Nephron (organoid): ENCODE measurements around the gene TMPRSS11A.

Source experiments
- H3K27ac Mint-ChIP-seq, 3 experiments: 2 replicates each; pipeline ENCODE4 v1.8.0; 2020; ENCODE audit warnings: mixed read lengths in 3 of 3, mild to moderate bottlenecking in 2 of 3, moderate library complexity in 1 of 3
- H3K27me3 Mint-ChIP-seq: 2 replicates; pipeline ENCODE4 v1.8.0; 2021; ENCODE audit warnings: low read depth, mild to moderate bottlenecking, moderate library complexity, mixed read lengths
- H3K36me3 Mint-ChIP-seq: 2 replicates; pipeline ENCODE4 v1.8.0; 2020; ENCODE audit warnings: low read depth, mixed read lengths
- H3K4me1 Mint-ChIP-seq: 2 replicates; pipeline ENCODE4 v1.8.0; 2020; ENCODE audit warnings: mixed read lengths
- H3K4me3 Mint-ChIP-seq, 3 experiments: 2 replicates each; pipeline ENCODE4 v1.8.0; 2020; ENCODE audit warnings: mild to moderate bottlenecking in 3 of 3, mixed read lengths in 3 of 3, moderate library complexity in 2 of 3
- H3K9me3 Mint-ChIP-seq: 2 replicates; pipeline ENCODE4 v1.8.0; 2020; ENCODE audit warnings: mixed read lengths
- CTCF ChIP-seq, 3 experiments: fragments of 200-600 bp; sonication (generic); IDR thresholded peaks; one replicate each; pipeline ENCODE4 v1.5.0; 2021; ENCODE audit warnings: antibody characterized with exemption in 3 of 3; ENCODE audit not compliant: unreplicated experiment in 3 of 3

Gene TMPRSS11A

GRCh38 chr4:67871867-67872266 lies 91.4 kb downstream of the TMPRSS11A start:
- Mint-ChIP-seq H3K4me3 (no peak overlapping the region), H3K4me1 (peaks cover 8% of the 10 kb centered on the region)

GRCh38 chr4:67869580-67870190 lies 93.6 kb downstream of the TMPRSS11A start:
- H3K36me3 Mint-ChIP-seq, result no peaks in the 10 kb centered on the region
- no peak for TF ChIP-seq CTCF (IDR thresholded peaks at IDR 0.05; ENCODE audit: unreplicated experiment in 3 of 3)
- no peaks in the 10 kb centered on the region for H3K27me3 Mint-ChIP-seq
- H3K4me1 Mint-ChIP-seq, result no peaks in the 10 kb centered on the region
- H3K4me3 Mint-ChIP-seq, result no peak overlapping the region
- H3K27ac Mint-ChIP-seq, result no peak overlapping the region
- peaks cover 3% of the 10 kb centered on the region for H3K9me3 Mint-ChIP-seq

More at GRCh38 chr4:67871867-67872266, 91.4 kb downstream of the TMPRSS11A start:
- Mint-ChIP-seq H3K27ac (no peak overlapping the region), H3K9me3 (peaks cover 3% of the 10 kb centered on the region), H3K36me3 (no peaks in the 10 kb centered on the region), H3K27me3 (no peaks in the 10 kb centered on the region)
- peak; percentile 23 to 54 (median 39) for TF ChIP-seq CTCF (IDR thresholded peaks at IDR 0.05; ENCODE audit: unreplicated experiment in 3 of 3)

- H3K9me3 Mint-ChIP-seq, result no peaks in the 10 kb centered on the region
- no peaks in the 10 kb centered on the region for H3K36me3 Mint-ChIP-seq
- no peak overlapping the region for H3K27ac Mint-ChIP-seq
- H3K4me3 Mint-ChIP-seq, result no peak overlapping the region
- no peak for TF ChIP-seq CTCF (IDR thresholded peaks at IDR 0.05; ENCODE audit: unreplicated experiment in 3 of 3)
- H3K4me1 Mint-ChIP-seq, result no peaks in the 10 kb centered on the region
- no peaks in the 10 kb centered on the region for H3K27me3 Mint-ChIP-seq
These were observed 101.8 kb downstream of the TMPRSS11A start for GRCh38 chr4:67861513-67861912.
